CD4-positive, alpha-beta T cell treated with Interleukin-6 at 100 ng/mL for 8 hours (primary cell): ENCODE results near the gene OR3A2.
"Not testable (repeated sequence)": the region's sequence is repeated elsewhere in the genome, so short reads cannot be mapped to it uniquely, and the experiment has no call there.

ENCODE experiments used
- DNase-seq: peaks from one replicate; pipeline ENCODE4 v3.0.0-alpha.2; 2020; ENCODE audit warnings: mixed read lengths, low spot score

Gene OR3A2

DNA sequence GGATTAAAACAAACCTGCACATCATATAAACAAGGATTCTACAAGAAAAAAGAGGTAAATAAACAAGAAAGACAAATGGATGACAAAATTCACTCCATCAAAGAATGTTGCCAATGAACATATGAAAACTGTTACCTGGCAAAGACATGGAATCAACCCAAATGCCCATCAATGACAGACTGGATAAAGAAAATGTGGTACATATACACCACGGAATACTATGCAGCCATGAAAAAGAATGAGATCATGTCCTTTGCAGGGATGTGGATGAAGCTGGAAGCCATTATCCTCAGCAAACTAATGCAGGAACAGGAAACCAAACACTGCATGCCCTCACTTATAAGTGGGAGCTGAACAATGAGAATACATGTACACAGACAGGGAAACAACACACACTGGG, 92.6 kb downstream of the OR3A2 start:
- DNase-seq: not testable (repeated sequence)

- no peak for DNase-seq
These were observed 103.2 kb downstream of the OR3A2 start for GRCh38 chr17:3282901-3283300.

- DNase-seq: no peak
These were observed 110.0 kb downstream of the OR3A2 start for GRCh38 chr17:3276126-3276525.

GRCh38 chr17:3271072-3271848, 114.8 kb downstream of the OR3A2 start:
- DNase-seq: no peak

- no peak for DNase-seq
These were observed 125.5 kb downstream of the OR3A2 start for GRCh38 chr17:3260600-3260999.

DNA sequence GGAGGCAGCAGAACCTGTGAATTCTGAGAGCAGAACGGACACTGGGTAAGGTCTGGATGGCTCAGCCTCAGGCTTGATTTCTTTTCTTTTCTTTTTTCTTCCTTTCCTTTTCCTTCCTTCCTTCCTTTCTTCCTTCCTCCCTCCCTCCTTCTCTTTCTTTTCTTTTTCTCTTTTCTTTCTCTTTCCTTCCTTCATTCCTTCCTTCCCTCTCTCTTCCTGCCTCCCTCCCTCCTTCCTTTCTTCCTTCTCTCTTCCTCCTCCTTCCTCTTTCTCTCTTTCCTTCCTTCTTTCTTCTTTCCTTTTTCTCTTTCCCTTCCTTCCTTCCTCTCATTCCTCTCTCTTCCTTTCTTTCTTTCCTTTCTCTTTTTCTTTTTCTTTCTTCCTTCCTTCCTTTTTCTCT, 125.9 kb downstream of the OR3A2 start:
- DNase-seq: no peak

DNA sequence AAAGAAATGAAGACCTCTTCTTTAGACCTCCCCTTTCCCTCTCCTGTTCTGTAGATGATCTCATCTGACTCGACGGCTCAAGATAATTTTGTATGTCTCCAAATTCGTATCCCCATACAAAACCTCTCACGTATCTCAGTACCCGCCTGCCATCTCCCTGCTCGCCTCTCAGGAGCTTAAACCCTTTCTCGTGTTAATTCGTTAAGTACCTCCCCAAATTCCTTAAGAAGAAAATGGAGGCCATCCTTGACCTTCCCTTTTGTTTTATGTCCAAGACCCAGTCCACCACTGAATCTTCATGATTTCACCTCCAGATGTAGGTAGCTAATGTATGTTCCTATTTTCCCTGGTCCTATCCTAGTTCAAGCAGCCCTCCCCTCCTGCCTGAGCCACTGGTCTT, 129.5 kb downstream of the OR3A2 start:
- no peak for DNase-seq

DNA sequence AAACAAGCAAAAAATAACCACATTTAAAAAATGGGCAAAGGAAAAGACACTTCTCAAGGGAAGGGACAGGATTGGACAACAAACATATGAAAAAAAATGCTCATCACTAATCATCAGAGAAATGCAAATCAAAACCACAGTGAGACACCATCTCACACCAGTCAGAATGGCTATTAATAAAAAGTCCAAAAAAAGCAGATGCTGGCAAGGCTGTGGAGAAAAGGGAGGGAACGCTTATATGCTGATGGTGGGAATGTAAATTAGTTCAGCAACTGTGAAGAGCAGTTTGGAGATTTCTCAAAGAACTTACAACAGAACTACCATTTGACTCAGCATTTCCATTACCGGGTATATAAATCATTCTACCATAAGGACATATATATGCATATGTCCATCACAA, 137.1 kb downstream of the OR3A2 start:
- not testable (repeated sequence) for DNase-seq

DNA sequence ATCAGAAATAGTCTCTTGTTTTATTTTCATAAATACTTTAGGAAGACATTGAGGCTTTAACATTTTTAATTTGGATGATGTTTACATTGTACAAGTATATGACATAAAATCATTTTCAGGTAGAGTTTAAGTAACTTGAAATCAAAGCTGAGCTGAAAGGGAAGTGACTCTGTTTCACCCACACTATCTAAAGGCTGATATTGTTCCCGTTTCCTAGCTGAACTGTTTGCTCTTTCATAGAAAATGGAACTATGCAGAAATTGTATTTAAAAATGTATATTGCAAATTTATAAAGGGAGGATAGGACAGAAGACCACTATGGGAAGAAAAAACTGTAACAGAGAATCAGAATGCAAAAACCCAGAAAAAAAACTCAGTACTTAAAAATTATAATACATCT, 141.3 kb downstream of the OR3A2 start:
- not testable (repeated sequence) for DNase-seq

GRCh38 chr17:3241044-3241443, 145.1 kb downstream of the OR3A2 start:
- DNase-seq: not testable (repeated sequence)

DNA sequence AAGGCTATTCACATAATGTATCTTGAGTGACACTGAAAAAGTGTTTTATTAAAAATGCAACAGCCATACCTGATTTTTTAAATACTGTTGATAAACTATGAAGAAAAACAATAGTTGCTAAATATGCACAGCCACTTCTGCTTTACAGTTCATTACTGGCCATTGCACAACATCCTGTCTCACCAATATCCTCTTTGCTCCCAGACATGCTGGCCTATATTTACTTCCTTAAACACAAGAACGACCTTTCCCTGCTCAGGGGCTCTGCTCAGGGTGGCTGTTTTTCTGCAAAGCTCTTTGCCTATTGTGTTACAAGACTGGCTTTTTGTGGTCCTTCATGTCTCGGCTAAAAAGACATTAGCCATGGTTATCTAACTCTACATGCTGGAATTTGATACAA, 147.4 kb downstream of the OR3A2 start:
- DNase-seq: not testable (repeated sequence)

DNA sequence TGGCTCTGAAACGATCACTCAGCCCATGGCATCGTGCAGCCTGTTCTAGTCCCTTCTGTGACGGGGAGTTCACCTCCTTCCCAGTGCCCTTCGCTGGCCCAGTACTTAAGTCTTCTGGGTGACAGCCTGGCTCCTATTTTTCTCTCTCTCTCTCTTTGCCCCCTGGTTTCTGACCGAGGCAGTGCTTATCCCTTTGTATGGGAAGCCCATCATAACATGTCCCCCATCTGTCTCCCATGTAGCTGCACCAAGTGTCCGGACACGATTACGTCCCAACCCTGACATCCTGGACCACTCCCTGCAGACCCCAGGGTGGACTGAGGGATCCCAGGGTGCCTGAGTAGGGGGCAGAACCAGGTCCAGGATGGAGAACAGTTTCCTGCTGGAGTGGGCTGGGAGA, 153.8 kb downstream of the OR3A2 start:
- not testable (repeated sequence) for DNase-seq
